ENCODE results near the gene INO80C.

- TF ChIP-seq EP300 (IDR thresholded peaks at IDR 0.05) (no peak), CTCF (IDR thresholded peaks at IDR 0.05) (no peak)
Measured at GRCh38 chr18:35479911-35480586, 17.7 kb downstream of the INO80C start.

All from tibial nerve (tissue), 4 donors.